Measurements from ENCODE around the gene TEAD2. TPM values are rescaled to one million over a fixed set of nuclear protein-coding genes. Genes with fewer than 3 reads are reported as not detected.

Gene TEAD2
- total and polyA plus RNA-seq, 10 of the 15 experiments (the other 5 are each of a cell fraction or from before 2014, with no cell fraction given), result 0.04 to 0.26 (median 0.11) TPM; not detected in 3

DNA sequence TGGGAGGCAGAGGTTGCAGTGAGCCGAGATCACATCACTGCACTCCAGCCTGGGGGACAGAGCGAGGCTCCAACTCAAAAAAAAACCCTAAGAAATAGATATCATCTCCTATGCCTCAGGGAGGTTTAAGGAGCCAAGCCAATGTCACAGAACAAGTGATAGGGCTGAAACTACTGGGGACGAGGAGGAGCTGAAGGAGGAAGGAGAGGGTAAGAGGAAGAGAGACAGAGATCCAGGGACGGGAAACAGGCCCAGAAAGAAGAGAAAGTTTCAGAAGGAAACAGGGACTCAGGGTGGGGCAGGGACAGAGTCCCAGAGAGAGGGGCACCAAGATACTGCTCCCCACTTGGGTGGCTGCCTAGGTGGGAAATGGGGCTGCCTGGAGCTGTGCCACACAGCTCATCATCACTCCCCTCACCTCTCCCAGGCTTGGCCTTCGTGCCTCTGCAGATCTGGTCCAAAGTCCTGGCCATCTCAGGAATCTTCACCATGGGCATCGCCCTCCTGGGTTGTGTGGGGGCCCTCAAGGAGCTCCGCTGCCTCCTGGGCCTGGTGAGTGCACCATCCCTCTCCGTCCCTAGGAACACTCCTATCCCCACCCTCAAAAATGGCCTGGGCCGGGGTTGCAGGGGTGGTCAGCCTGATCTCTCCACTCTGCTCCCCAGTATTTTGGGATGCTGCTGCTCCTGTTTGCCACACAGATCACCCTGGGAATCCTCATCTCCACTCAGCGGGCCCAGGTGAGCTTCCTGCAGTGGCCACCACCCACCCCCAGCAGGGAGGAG lies 25.5 kb downstream of the TEAD2 start (continued):
- TF ChIP-seq PAX5 (IDR thresholded peaks at IDR 0.05; ENCODE audit: borderline replicate concordance, low read depth, low read length), result no peak
- no peak for TF ChIP-seq ZNF24 (IDR thresholded peaks at IDR 0.05)
- TF ChIP-seq EP300 (IDR thresholded peaks at IDR 0.05; ENCODE audit: borderline replicate concordance in 1 of 2, control insufficient read depth in 1 of 2, low read depth in 2 of 2, low read length in 2 of 2), result no peak

DNA sequence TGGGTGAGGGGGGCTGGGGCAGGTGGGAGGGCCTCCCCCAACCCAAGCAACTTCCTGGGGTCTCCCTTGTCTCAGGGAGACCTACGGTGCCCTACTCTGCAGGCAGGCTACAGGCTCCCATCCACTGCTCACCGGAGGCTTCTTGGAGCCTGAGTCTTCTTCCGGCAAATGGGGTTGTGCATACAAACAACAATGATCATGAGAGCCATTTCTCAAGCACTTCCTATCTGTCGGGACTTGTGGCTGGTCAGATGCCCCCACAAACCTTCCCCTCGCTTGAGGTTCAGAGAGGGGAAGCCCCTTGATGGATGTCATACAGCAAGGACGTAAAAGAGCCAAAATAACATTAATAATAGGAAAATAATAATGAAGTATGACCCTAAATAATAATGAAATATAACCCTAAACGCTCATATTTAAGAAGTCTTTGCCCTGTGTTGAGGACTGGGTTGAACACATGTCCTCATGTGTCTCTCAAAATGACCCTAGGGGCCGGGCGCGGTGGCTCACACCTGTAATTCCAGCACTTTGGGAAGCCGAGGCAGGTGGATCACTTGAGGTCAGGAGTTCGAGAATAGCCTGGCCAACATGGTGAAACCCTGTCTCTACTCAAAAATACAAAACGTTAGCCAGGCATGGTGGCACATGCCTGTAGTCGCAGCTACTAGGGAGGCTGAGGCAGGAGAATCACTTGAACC lies 26.3 kb downstream of the TEAD2 start:
- WGBS (ENCODE audit: insufficient coverage, insufficient replicate concordance, low lambda C conversion rate, missing lambda C conversion rate), result 4% methylated on average over 14 of the region's 14 CpGs
- CTCF ChIA-PET, result interaction anchor here (0.5 to 2.6 kb wide), 8 partner anchors 8 to 135 kb away, joined by 3 to 15 read pairs (median 4); partner anchors contain the start of gene TEAD2
- RAD21 ChIA-PET (ENCODE audit: unreplicated experiment), result interaction anchor here (0.8 to 1.5 kb wide), 5 partner anchors 10 to 304 kb away, joined by 3 to 10 read pairs (median 4); partner anchors contain the start of gene RRAS
- H3K9ac ChIP-seq (ENCODE audit: control insufficient read depth, insufficient read depth, low read length), result peak overlapping the region; percentile 94
- BruUV-seq (replicated peaks), result TSS peak; percentile 83
- POLR2A ChIA-PET, result interaction anchor here (0.5 to 3.5 kb wide), 6 partner anchors 9 to 453 kb away, joined by 3 to 24 read pairs (median 5); partner anchors contain the start of genes ALDH16A1, GYS1, PIH1D1 and RUVBL2
- H3K4me3 ChIP-seq, result peak overlapping the region; percentile 86
- no peaks in the 10 kb centered on the region for H3K27me3 ChIP-seq (replicated peaks in 1 of 2; ENCODE audit: control insufficient read depth in 2 of 2, insufficient read depth in 2 of 2, low read length in 1 of 2)
- peak overlapping the region; percentile 98 for H3K27ac ChIP-seq (ENCODE audit: control insufficient read depth, insufficient read depth)
- DNase-seq (ENCODE audit: low read depth, low spot score), result no peak
- H3K4me1 ChIP-seq (ENCODE audit: control insufficient read depth, insufficient read depth, low read length), result peaks cover 57% of the 10 kb centered on the region
- SMC1A ChIA-PET (ENCODE audit: uncharacterized antibody, unreplicated experiment), result interaction anchor here (0.6 to 1.9 kb wide), 3 partner anchors 11 to 153 kb away, joined by 3 to 6 read pairs (median 3); partner anchors contain the start of gene SLC6A16
- peaks cover 0 to 3% of the 10 kb centered on the region in 2 experiments; a peak in 1 of 4 replicates for H3K36me3 ChIP-seq (ENCODE audit: control insufficient read depth in 2 of 2, insufficient read depth in 2 of 2, low read length in 1 of 2)
- ATAC-seq, result peak; percentile 5
- intact Hi-C loops (cut with micrococcal nuclease; ENCODE audit: unreplicated experiment) (no loop called here), in situ Hi-C loops (cut with MboI) (no loop called here)
- H2AFZ ChIP-seq (ENCODE audit: control insufficient read depth, low read depth, low read length), result peak overlapping the region; percentile 77
- no peaks in the 10 kb centered on the region for H3K9me3 ChIP-seq (replicated peaks; ENCODE audit: control insufficient read depth, insufficient read depth, low read length)
- H4K20me1 ChIP-seq (ENCODE audit: control insufficient read depth, insufficient read depth), result no peaks in the 10 kb centered on the region
- H3K79me2 ChIP-seq (ENCODE audit: control insufficient read depth, insufficient read depth, low read length), result peaks cover 43% of the 10 kb centered on the region
- FAIRE-seq, result no peak
- peak overlapping the region; percentile 99 for H3K4me2 ChIP-seq (ENCODE audit: control insufficient read depth, insufficient read depth)
- TF ChIP-seq RUNX3 (IDR thresholded peaks at IDR 0.05; ENCODE audit: low read length) (0 out of 2 replicates have a peak, but pooled peaks have one; percentile 14), NFIC (IDR thresholded peaks at IDR 0.05; ENCODE audit: low read depth, low read length) (0 out of 2 replicates have a peak, but pooled peaks have one; percentile 3), TARDBP (IDR thresholded peaks at IDR 0.05; ENCODE audit: borderline replicate concordance) (no peak), TCF3 (IDR thresholded peaks at IDR 0.05; ENCODE audit: borderline replicate concordance, insufficient read depth, low read depth, low read length) (no peak), CHD1 (IDR thresholded peaks at IDR 0.05; ENCODE audit: low read depth, low read length) (0 out of 2 replicates have a peak, but pooled peaks have one; percentile 7), SMAD5 (IDR thresholded peaks at IDR 0.05; ENCODE audit: low read depth) (0 out of 2 replicates have a peak, but pooled peaks have one; percentile 3), MYC (IDR thresholded peaks at IDR 0.05; ENCODE audit: insufficient read depth, insufficient read length, insufficient replicate concordance, low read length, severe bottlenecking) (peak; percentile 9), BACH1 (IDR thresholded peaks at IDR 0.05; ENCODE audit: borderline replicate concordance) (no peak; the same call in 1 of the 2 replicates), SPI1 (IDR thresholded peaks at IDR 0.05; ENCODE audit: borderline replicate concordance, insufficient read depth, low read depth, low read length) (peak; percentile 30; the same call in 1 of the 2 replicates), ZNF207 (IDR thresholded peaks at IDR 0.05; ENCODE audit: borderline replicate concordance) (no peak), RAD51 (IDR thresholded peaks at IDR 0.05) (peak; percentile 37; the same call in 1 of the 2 replicates)
- TF ChIP-seq, protein P1, sequence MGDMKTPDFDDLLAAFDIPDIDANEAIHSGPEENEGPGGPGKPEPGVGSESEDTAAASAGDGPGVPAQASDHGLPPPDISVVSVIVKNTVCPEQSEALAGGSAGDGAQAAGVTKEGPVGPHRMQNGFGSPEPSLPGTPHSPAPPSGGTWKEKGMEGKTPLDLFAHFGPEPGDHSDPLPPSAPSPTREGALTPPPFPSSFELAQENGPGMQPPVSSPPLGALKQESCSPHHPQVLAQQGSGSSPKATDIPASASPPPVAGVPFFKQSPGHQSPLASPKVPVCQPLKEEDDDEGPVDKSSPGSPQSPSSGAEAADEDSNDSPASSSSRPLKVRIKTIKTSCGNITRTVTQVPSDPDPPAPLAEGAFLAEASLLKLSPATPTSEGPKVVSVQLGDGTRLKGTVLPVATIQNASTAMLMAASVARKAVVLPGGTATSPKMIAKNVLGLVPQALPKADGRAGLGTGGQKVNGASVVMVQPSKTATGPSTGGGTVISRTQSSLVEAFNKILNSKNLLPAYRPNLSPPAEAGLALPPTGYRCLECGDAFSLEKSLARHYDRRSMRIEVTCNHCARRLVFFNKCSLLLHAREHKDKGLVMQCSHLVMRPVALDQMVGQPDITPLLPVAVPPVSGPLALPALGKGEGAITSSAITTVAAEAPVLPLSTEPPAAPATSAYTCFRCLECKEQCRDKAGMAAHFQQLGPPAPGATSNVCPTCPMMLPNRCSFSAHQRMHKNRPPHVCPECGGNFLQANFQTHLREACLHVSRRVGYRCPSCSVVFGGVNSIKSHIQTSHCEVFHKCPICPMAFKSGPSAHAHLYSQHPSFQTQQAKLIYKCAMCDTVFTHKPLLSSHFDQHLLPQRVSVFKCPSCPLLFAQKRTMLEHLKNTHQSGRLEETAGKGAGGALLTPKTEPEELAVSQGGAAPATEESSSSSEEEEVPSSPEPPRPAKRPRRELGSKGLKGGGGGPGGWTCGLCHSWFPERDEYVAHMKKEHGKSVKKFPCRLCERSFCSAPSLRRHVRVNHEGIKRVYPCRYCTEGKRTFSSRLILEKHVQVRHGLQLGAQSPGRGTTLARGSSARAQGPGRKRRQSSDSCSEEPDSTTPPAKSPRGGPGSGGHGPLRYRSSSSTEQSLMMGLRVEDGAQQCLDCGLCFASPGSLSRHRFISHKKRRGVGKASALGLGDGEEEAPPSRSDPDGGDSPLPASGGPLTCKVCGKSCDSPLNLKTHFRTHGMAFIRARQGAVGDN (IDR thresholded peaks at IDR 0.05), result 0 out of 2 replicates have a peak, but pooled peaks have one; percentile 6
